ENCODE measurements around the gene KCP.
A peak's percentile ranks its signal among the peaks of the same experiment; 100 is the strongest.

KCP gene

DNA sequence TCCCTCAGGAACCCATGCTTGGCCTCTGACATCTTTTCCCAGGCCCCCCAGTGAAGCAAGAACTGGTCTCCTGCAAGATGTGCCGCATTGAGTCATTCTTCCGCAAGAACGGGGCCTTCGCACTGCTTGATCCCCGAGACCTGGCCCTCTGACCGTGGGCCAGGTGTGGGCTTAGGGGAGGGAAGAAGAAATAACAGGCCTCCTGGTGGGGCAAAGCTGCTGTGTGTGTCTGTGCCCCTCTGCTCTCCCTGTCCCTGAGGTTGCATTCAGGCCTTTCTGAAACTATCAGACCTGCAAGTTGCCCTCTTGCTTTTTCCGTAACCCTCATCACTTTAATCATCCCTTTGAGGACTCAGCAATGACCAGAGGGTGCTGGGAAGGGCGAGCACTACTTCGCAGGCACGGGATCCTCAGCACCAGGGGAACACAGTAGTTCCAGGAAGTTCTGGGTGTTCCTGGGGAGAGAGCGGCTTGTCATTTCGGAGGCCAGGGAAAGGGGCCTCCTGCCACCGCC, 41.8 kb downstream of the KCP start:
- H3K4me3 ChIP-seq (ENCODE audit: low read depth, low read length) = no peak overlapping the region
- DNase-seq (ENCODE audit: low read depth) = no peak
- TF ChIP-seq, protein P1, sequence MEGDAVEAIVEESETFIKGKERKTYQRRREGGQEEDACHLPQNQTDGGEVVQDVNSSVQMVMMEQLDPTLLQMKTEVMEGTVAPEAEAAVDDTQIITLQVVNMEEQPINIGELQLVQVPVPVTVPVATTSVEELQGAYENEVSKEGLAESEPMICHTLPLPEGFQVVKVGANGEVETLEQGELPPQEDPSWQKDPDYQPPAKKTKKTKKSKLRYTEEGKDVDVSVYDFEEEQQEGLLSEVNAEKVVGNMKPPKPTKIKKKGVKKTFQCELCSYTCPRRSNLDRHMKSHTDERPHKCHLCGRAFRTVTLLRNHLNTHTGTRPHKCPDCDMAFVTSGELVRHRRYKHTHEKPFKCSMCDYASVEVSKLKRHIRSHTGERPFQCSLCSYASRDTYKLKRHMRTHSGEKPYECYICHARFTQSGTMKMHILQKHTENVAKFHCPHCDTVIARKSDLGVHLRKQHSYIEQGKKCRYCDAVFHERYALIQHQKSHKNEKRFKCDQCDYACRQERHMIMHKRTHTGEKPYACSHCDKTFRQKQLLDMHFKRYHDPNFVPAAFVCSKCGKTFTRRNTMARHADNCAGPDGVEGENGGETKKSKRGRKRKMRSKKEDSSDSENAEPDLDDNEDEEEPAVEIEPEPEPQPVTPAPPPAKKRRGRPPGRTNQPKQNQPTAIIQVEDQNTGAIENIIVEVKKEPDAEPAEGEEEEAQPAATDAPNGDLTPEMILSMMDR (conservative IDR thresholded peaks at IDR 0.05; ENCODE audit: low read depth, low read length) = no peak

DNA sequence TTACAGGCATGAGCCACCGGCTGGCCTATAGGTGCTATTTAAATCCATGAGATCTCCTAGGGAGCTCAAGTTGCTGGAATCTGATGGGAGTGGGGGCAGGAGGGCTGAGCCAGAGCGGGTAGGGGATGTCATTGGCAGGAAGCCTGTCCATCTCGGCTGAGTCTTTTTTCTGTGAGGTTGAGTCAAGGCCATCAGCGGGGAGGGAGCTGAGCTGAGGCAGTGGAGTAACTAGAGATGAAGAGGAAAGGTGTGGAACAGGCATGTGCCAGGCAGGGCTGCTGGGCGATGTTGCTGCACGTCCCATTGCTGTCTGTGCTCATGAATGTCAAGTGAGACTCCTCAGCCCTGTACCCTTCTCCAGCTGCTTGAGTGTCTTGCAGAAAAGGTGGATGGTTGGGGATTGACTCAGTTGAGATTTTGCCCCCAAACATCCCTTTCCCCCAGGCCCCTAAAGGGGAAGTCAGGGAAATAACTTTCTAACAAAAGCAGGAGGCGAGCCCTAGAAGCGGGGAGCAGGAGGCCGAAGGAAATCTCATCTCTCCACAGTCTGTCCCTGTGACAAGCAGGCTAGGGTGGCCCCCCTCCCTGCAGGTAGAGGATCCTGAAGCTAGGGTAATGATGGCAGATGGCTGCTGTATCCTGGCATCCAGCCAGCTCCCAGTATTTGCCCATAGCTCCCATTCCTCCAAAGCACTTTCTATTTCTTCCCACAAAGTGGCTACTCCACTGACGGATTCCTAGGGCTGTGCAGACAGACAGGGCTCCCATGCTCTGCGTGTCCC, 42.5 kb downstream of the KCP start:
- TF ChIP-seq, protein P1 (conservative IDR thresholded peaks at IDR 0.05; ENCODE audit: low read depth, low read length) = no peak
- DNase-seq (ENCODE audit: low read depth) = peak; percentile 32
- no peak overlapping the region for H3K4me3 ChIP-seq (ENCODE audit: low read depth, low read length)

- no peak for DNase-seq (ENCODE audit: low read depth)
- TF ChIP-seq, protein P1 (conservative IDR thresholded peaks at IDR 0.05; ENCODE audit: low read depth, low read length) = no peak
- H3K4me3 ChIP-seq (ENCODE audit: low read depth, low read length) = no peak overlapping the region
These were observed 43.3 kb downstream of the KCP start for GRCh38 chr7:128867241-128867640.

DNA sequence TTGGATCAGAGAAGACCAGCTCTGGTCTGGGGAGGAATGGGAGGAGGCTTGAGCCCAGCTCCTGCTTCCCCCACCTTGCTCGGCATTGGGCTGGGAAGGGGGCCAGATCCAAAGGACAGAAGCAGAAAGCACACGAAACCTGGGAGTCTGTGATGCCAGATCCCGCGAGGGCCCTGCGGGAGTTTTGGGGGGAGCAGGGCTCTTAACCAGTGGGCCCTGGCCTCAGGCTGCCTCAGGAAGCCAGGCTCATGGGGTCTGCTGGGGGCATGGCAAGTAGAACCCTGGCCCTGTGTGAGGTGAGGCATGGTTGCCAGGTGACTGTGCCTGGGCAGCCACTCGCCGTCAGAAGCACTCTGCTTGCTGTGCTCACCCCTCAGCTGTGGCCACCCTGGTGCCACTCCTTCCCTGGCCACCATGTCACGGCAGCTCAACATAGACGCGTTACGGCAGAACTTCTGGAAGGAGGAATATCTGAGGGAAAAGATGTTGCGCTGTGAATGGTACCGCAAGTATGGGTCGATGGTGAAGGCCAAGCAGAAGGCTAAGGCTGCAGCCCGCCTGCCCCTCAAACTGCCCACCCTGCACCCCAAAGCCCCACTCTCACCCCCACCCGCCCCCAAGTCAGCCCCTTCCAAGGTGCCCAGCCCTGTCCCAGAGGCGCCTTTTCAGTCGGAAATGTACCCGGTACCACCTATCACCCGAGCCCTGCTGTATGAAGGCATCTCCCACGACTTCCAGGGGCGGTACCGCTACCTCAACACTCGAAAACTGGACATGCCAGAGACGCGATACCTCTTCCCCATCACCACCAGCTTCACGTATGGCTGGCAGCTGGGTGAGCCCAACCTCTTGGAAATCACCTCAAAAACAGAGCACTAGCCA, 44.3 kb downstream of the KCP start:
- TF ChIP-seq, protein P1 (conservative IDR thresholded peaks at IDR 0.05; ENCODE audit: low read depth, low read length) = no peak
- no peak overlapping the region for H3K4me3 ChIP-seq (ENCODE audit: low read depth, low read length)
- DNase-seq (ENCODE audit: low read depth) = no peak

DNA sequence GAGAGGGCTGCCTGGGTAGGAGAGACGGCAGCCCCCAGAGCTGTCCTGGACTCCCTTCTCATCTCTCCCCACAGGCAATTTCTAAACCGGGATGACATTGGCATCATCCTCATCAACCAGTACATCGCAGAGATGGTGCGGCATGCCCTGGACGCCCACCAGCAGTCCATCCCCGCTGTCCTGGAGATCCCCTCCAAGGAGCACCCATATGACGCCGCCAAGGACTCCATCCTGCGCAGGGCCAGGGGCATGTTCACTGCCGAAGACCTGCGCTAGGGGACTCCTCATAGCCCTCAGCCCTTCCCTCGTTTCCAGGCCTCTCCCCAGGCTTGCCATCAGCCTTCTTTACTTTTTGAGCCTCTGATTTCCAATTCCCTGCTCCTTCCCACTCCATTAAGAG, 45.2 kb downstream of the KCP start:
- no peak for DNase-seq (ENCODE audit: low read depth)
- TF ChIP-seq, protein P1 (conservative IDR thresholded peaks at IDR 0.05; ENCODE audit: low read depth, low read length) = no peak

DNA sequence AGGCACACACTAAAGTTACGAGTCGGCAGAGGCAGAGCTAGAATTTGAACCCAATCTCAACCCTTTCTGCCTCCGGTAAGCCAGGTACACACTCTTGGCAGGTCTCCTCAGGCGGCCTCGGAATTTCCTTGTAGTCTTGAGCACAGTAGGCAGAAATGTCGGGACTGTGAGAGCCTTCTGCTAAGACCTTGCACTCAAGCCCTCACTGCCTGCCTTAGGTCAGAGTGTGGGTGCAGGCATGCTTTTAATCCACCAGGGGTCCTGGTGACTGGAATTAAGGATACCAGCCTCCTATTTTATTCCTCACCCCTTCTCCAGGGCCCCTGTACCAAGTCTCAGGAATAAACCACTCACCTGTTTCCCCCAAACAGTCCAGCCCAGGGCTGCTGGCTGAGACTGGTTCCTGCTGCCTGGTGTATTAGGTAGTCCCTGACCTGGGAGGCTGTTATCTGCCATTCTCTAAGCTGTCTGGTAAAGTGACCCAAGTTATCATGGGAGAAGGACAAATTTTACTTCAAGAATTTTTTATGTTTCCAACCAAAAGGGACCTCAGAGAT, 47.0 kb downstream of the KCP start:
- DNase-seq (ENCODE audit: low read depth) = peak; percentile 82
- TF ChIP-seq, protein P1 (conservative IDR thresholded peaks at IDR 0.05; ENCODE audit: low read depth, low read length) = peak; percentile 74
- peak overlapping the region; percentile 95 for H3K4me3 ChIP-seq (ENCODE audit: low read depth, low read length)

More for the DNA sequence above, 45.2 kb downstream of the KCP start:
- H3K4me3 ChIP-seq (ENCODE audit: low read depth, low read length) = no peak overlapping the region

All from choroid plexus epithelial cell (primary cell).